HG02938 (cell line): ENCODE measurements around the gene TFPT.

Source experiments
- ATAC-seq: cut with Tn5 transposase; IDR thresholded peaks from one replicate; pipeline ENCODE4 v1.9.1; 2021; ENCODE audit warnings: mild to moderate bottlenecking, moderate library complexity; ENCODE audit not compliant: unreplicated experiment

The TFPT gene

GRCh38 chr19:54149021-54149812 lies 33.8 kb upstream of the TFPT start:
- ATAC-seq, result no peak

- no peak for ATAC-seq
These were observed 32.7 kb upstream of the TFPT start for GRCh38 chr19:54148158-54148557.

- no peak for ATAC-seq
These were observed 32.2 kb upstream of the TFPT start for GRCh38 chr19:54147676-54148075.

GRCh38 chr19:54145541-54146158 lies 30.2 kb upstream of the TFPT start:
- ATAC-seq, result no peak

GRCh38 chr19:54142166-54142780 lies 26.8 kb upstream of the TFPT start:
- ATAC-seq, result no peak

GRCh38 chr19:54141356-54141755 lies 25.9 kb upstream of the TFPT start:
- no peak for ATAC-seq

GRCh38 chr19:54138489-54139256 lies 23.2 kb upstream of the TFPT start:
- no peak for ATAC-seq

- no peak for ATAC-seq
These were observed 22.4 kb upstream of the TFPT start, which contains the start of gene CNOT3 for GRCh38 chr19:54137699-54138488. CNOT3 (plus strand) TSS chr19:54137762; CDS start chr19:54142979, 5,217 bp downstream.

GRCh38 chr19:54136864-54137698 lies 21.6 kb upstream of the TFPT start:
- ATAC-seq, result peak; percentile 80

GRCh38 chr19:54136086-54136863 lies 20.8 kb upstream of the TFPT start:
- no peak for ATAC-seq

- ATAC-seq, result no peak
These were observed 18.6 kb upstream of the TFPT start for GRCh38 chr19:54133957-54134590.

GRCh38 chr19:54133312-54133956 lies 18.0 kb upstream of the TFPT start:
- no peak for ATAC-seq

- ATAC-seq, result no peak
These were observed 14.2 kb upstream of the TFPT start for GRCh38 chr19:54129617-54129996.

- no peak for ATAC-seq
These were observed 13.5 kb upstream of the TFPT start for GRCh38 chr19:54128796-54129616.

GRCh38 chr19:54128441-54128725 lies 12.9 kb upstream of the TFPT start:
- ATAC-seq, result no peak

- no peak for ATAC-seq
These were observed 12.4 kb upstream of the TFPT start for GRCh38 chr19:54127688-54128440.

GRCh38 chr19:54125713-54126112 lies 10.3 kb upstream of the TFPT start:
- ATAC-seq, result no peak
